Hepatocyte (in vitro differentiated cells): ENCODE data around the gene ZBTB7B.

Source experiments
- EZH2phosphoT487 ChIP-seq: fragments of 200-600 bp; sonication (generic); IDR thresholded peaks from one replicate; pipeline ENCODE4 v1.6.1; 2018; ENCODE audit warnings: antibody characterized with exemption, mild to moderate bottlenecking, low read depth, moderate library complexity; ENCODE audit not compliant: unreplicated experiment, severe bottlenecking
- TF ChIP-seq, protein P1 (sequence below): fragments of 200-600 bp; sonication (generic); IDR thresholded peaks from 2 replicates; pipeline ENCODE4 v1.5.1; 2016; ENCODE audit warnings: antibody characterized with exemption, mild to moderate bottlenecking; ENCODE audit not compliant: poor library complexity

DNA sequence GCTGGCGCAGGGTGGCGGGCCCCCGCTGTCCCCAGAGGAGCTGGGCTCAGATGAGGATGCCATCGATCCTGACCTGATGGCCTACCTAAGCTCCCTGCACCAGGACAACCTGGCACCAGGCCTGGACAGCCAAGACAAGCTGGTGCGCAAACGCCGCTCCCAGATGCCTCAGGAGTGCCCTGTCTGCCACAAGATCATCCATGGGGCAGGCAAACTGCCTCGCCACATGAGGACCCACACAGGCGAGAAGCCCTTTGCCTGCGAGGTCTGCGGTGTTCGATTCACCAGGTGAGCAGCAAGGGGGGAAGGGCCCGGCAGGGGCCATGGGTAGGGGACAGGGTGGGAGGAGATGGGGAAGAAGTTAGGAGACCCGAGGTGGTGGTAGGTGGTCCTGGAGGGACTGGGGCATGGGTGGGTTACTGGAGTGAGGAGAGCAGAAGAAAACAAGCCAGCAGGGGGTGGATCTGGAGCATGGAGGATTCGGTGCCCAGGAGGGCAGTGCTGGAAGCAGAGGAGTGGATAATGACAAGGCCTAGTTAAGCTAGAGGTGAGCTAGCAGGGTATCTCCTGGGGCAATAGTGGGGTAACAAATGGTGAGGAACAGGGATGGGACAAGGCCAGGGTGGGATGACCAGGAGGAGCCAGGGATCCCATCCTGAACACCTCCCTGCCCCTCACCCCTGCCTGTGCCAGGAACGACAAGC lies 13.1 kb downstream of the ZBTB7B start:
- TF ChIP-seq, protein P1, sequence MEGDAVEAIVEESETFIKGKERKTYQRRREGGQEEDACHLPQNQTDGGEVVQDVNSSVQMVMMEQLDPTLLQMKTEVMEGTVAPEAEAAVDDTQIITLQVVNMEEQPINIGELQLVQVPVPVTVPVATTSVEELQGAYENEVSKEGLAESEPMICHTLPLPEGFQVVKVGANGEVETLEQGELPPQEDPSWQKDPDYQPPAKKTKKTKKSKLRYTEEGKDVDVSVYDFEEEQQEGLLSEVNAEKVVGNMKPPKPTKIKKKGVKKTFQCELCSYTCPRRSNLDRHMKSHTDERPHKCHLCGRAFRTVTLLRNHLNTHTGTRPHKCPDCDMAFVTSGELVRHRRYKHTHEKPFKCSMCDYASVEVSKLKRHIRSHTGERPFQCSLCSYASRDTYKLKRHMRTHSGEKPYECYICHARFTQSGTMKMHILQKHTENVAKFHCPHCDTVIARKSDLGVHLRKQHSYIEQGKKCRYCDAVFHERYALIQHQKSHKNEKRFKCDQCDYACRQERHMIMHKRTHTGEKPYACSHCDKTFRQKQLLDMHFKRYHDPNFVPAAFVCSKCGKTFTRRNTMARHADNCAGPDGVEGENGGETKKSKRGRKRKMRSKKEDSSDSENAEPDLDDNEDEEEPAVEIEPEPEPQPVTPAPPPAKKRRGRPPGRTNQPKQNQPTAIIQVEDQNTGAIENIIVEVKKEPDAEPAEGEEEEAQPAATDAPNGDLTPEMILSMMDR = no peak
- no peak for TF ChIP-seq EZH2phosphoT487
